ENCODE measurements around the gene ALG12.
A peak's percentile ranks its signal among the peaks of the same experiment; 100 is the strongest.

The ALG12 gene

GRCh38 chr22:49957826-49958365 lies 39.7 kb upstream of the ALG12 start:
- no peak for DNase-seq (ENCODE audit: low spot score)

GRCh38 chr22:49956914-49957825 lies 38.9 kb upstream of the ALG12 start:
- DNase-seq (ENCODE audit: low spot score), result no peak

DNA sequence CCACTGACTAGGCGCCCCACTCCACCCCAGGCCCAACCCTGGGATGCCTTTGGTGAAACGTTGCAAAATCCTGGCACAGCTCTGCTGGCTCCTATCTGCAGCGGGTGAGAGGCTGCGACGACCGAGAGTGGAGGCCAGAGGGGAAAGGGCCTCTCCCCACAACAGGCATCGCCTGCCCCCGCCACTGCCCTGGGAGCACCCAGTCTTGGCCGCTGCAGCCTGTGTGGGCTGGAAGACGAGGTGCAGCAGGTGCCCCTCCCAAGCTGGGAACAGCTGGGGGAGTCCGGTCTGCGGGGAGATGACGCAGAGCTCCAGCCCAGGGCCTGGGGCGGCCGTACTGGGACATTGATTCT lies 38.2 kb upstream of the ALG12 start:
- no peak for DNase-seq (ENCODE audit: low spot score)

DNA sequence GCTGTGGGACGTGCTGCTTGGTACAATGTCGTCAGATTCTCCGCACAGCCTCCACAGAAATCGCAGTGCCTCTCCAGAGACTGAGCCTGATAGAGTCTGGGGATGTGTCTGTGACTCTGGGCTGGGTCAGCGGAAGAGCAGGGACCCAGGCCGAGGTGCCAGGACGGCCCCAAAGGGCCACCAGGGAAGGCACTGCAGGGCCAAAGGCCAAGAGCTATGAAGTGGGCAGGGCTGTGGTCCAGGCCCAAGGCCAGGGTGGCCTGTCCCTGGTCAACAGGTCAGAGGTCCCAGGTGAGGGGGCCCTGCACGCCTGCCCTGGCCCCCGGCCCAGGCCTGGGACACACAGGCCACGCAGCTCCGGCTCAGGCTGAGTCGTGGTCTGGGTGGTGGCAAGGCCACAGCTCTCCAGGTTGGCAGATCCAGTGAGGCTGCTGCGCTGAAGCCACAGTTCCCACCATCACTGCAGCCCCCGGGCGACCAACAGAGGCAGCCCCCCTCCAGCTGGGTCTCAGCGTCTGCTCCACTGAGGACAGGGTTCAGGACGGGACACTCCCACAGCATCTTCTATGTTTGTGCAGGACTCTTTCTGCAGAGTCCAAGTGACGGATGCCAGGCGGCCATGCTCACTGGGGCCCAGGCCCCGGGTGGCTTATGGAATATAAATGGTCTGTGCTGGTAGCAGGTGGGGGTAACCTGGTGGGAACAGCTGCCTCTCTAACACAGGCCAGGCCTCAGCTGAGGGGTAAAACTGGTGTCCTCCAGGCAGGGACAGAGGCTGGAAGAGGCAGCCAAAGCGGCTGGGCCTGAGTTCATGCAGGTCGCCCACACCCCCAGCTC lies 37.6 kb upstream of the ALG12 start:
- DNase-seq (ENCODE audit: low spot score), result no peak

DNA sequence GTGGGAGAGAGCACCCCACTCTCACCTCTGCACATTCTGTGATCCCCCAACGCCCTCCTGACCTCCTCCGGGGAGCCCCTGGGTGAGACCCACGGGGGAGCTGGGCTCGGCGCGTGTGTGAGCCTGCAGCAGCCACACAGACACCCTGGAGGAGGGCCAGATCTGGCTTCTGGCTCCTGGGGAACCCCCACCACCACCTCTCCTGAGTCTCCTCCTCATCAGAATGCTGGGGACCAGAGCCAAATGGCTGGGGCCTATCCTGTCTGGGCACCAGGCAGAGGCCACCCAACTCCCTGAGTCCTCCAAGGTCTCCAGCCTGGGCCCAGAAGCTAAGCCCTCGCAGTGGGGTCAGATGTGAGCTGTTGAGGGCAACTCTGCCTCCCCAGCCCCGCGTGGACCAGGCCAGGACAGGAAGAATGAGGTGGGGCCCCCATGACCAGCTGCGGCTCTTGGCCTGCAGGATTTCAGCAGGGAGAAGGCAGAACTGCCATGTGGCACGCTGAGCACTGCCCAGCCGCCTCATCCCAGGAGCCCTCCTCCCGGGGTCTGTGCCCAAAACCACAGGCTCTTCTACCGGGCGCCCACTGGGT lies 36.8 kb upstream of the ALG12 start:
- no peak for DNase-seq (ENCODE audit: low spot score)

DNA sequence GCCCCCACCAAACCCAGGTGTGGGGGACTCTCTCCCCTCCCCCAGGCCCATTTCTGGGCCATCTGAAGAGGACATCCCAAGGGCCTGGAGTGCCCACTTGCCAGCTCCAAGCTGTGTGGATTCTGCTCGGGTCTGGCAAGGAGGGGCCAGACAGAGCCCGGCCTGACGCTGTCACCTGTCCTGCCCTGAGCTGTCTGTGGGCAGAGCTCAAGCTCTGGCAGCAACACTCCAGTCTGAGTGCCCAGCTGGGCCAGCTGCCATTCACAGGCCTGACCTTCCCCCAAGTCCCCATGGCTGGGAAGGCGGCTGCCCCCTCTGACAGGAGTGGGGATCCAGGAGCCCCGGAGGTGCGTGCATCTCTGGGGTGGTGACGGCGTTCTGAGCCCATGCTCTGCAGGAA lies 36.1 kb upstream of the ALG12 start:
- no peak for DNase-seq (ENCODE audit: low spot score)

GRCh38 chr22:49953680-49954344 lies 35.6 kb upstream of the ALG12 start:
- DNase-seq (ENCODE audit: low spot score), result no peak

DNA sequence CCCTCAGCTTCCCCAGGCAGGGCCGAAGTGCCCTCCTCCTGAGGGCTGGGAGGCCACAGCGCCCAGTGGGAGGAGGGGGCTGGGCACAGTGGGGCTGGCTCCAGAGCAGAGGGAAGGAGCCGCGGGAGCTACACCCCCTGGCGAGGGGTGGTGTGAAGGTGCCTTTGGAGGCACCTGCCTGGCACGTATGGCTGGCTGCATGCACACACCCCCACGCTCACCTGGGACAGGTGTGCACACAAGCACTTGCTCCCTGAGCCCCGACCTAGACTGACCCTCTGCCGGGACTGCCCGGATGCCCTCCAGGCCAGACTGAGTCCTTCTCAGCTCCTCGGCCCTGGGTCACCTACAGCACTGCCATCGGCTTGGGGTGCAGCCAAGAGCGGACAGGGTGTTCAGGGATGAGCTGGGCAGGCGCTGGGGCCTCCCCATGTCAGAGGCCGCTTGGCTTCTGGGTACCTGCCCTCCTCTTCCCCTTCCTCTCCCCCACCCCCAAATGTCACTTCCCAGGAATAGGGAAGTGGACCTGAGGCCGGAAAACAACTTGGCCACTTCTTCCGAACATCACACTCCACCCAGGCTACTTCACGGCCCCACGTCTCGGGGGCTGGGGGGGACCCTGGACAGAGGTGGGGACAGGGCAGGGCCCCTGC lies 34.9 kb upstream of the ALG12 start:
- no peak for DNase-seq (ENCODE audit: low spot score)

DNA sequence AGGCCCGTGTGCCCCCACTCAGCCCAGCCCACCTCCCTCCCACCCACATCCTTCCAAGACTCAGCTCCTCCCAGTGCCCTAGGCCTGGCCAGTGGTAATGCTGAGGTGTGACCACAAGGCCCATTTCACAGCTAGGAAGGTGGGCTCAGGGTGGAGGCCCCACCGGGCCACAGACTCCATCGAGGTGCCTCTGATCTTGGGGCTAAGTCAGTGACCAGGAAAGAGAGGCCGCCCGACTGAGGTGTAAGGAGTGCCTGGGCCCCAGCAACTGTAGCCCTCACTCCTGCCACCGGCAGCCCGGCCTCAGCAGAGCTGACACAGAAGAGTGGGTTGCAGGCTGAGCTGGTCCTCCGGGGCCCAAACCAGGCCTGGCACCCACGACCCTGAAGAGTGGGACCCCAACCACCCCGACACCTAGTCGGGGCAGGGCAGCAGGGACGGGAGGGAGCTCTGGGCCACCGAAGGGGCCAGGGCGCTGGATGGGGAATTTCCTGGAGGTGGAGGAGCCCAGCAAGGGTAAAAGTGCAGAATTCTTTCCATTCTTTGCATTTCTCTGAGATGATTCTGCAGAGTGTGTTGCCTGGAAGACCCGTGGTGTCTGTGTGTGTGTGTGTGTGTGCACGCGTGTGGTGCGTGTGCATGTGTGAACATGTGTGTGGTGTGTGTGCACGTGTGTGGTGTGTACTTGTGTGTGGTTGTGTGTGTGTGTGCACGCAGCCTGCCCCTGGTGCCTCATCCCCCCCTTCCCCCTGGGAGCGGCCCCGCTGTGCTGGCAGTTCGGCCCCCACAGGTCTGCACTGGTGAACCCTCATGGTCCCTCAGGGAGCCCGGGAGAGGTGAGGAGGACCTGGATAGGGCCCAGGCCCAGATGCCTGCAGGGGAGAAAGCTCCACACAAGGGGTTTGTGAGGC lies 34.0 kb upstream of the ALG12 start:
- DNase-seq (ENCODE audit: low spot score), result peak; percentile 92

GRCh38 chr22:49951678-49951985 lies 33.4 kb upstream of the ALG12 start:
- DNase-seq (ENCODE audit: low spot score), result no peak

DNA sequence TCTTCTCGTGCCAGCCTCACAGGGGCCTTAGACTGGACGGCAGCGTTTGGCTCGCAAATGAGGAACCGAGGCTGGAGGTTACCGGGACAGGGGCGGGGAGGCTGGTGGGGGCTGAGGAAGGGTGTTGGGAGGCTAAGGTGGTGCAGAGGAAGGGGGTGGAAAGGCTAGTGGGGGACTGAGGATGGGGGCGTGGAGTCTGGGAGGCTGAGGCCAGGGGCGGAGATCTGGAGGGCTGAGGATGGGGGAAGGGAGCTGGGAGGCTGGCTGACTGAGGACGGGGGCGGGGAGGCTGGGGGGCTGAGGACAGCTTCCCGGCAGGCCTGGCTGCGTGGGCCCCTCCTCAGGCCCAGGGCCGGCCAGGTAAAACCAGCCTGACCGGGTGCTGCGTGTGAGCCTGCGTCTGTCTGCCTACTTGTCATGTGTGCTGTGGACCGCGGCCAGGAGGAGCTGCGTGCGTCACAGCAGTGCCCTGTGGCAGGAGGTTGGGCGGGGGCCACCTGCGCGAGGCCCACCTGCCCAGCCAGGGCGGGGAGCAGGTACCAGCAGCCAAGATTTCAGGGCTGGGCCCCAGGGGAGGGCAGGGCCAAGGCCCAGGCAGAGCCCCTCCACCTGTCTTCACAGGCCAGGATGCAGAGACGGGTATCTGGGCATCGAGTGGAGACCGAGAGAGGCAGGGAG lies 32.9 kb upstream of the ALG12 start:
- peak; percentile 89 for DNase-seq (ENCODE audit: low spot score)

DNA sequence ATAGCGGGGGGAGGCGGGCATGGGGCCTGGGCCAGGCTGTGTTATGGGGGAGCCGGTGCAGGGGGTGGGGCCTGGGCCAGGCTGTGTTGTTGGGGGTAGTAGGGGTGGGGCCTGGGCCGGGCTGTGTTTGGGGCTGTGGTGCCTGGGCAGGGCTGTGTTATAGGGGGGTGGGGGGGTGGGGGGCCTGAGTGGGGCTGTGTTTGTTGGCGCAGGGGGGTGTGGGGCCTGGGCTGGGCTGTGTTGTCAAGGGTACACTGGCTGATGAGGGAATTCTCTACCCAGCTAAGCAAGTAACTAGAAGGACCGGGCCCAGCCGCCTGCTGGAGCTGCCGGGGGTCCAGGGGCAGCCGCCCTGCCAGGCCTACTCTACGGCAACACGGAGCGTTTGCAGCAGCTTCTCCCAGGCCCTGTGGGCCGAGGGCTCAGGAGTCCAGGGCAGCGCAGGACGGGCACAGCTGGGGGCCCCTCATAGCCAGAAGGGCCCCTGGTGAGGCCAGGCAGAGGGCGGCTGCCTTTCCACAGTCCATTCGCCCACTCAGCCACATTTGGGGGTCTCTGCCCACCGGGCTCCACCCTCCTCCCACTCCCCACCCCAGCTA lies 32.3 kb upstream of the ALG12 start:
- no peak for DNase-seq (ENCODE audit: low spot score)

DNA sequence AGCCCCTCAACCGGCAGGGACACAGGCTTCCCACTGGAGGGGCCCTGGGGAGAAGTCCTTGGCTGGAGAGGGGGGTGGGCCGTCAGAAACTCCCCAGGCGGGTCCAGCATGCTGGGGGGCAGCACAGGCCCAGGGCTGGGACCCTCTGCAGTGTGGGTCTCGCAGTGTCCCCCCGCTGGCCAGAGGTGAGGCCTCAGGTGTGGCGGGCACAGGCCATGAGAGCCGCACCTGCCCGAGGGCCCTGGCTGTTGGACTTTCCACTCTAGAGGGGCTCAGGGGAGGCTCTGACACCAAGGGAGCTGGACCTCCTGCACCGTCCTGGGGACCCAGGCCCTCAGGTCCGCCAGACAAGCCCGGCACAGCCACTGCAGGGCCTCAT lies 31.7 kb upstream of the ALG12 start:
- no peak for DNase-seq (ENCODE audit: low spot score)

DNA sequence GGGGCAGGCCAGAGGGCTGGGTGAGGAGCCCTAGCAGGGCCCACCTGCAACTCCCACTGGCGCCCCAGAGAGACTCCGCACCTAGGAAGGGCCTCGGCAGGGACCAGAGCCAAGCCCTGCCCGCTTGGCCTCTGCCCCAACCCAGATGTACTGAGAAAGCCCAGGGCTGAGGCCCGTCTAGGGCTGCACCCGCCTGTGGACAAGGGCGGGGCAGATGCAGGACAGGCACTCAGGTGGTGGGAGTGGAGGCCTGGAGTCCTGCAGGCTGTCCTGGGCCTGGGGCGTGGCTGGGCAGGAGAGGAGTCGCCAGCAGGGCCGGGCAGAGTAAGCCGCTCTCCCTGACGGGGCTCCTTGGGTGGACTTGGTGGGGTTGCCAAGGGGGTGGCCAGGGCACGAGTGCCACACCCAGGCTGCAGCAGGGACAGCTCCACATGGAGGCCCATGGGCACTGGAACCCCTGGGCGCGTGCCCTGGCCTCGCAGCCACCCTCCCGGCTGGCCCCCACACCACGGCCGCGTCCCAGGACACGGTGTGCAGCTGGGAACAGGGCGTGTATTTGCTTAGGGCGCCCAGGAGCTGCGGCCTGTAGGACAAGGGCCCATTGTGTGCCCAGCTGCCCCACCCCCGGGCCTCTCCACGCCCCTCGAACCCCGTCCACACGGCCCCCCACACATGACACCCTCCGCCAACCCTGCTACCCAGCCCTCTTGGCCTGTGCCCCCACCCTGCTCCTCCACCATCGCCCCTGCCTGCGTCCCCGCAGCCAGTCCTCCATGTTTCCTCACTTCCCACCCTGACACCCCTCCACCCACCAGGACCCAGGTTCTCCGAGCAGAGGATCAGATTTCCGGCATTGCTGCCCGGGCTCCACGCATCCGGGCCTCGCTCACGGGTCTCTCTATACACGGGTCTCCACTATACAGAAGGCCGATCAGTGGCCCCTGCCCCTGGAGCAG lies 31.0 kb upstream of the ALG12 start:
- DNase-seq (ENCODE audit: low spot score), result peak; percentile 35

DNA sequence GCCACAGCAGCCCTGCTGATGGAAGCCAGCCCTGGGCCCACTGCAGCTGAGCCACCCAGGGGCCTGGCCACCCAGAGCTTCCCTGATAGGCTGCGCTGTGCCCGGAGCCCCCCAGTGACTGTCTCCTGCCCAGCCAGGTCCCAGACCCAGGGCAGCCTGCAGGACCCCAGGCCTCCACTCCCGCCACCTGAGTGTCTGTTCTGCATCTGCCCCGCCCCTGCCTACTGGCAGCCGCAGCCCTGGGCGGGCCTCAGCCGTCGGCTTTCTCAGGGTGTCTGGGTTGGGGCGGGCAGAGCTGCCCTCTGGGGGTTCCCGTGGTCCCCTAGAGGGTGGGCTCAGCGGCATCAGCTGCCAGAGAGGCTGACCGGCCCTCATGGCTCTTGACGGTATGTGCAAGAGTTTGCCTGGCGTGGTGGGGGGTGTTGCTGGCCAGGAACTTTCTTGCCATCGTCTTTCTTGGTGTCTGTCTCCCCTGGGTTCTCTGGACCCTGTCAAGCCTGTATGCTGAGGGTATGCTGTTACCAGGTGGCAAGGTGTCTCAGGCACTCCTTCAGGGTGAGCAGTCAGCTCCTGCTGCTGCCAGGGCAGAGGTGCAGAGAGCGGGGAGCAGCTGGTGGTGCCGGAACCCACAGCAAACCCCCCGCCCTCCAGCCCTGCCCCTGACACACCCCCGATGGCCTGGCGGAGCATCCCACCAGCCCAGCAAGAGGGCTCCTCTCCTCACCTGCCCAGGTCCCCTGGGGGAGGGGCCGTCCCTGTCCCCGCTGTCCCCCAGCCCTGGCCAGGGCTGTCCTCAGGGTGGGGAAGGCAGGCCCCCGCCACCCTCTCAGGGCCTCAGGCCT lies 30.1 kb upstream of the ALG12 start:
- DNase-seq (ENCODE audit: low spot score), result no peak

DNA sequence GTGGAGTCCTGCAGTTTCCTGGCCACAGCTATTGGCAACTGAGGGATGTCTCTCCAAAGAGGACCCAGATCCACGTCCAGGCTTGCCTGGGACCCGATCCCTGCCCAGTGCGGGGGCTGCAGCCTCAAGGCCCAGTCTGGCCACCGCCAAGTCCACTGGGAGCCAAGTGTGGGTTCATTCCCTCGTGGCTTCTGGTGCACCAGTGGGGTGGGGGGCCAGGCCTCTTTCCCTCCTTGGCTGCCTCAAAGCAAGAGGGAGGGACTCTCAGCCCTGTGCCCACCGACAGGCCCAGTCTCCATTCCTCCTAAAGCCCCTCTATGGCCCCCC lies 29.0 kb upstream of the ALG12 start:
- DNase-seq (ENCODE audit: low spot score), result no peak

GRCh38 chr22:49946612-49947295 lies 28.5 kb upstream of the ALG12 start:
- DNase-seq (ENCODE audit: low spot score), result no peak

Data from kidney tubule cell (primary cell).